Activated CD4-positive, alpha-beta T cell treated with anti-CD3 and anti-CD28 coated beads, Interleukin-2, amount 50 U/mL, for 1 hour (primary cell): ENCODE results near the gene PXN.
"Not testable (repeated sequence)": the region's sequence is repeated elsewhere in the genome, so short reads cannot be mapped to it uniquely, and the experiment has no call there.

Experiments
- DNase-seq: peaks from one replicate; pipeline ENCODE4 v3.0.0-alpha.2; 2020

PXN gene

GRCh38 chr12:120224304-120225199 lies 41.0 kb downstream of the PXN start:
- DNase-seq = no peak

GRCh38 chr12:120223458-120224303 lies 41.8 kb downstream of the PXN start:
- DNase-seq = no peak

GRCh38 chr12:120222288-120222832 lies 43.2 kb downstream of the PXN start:
- no peak for DNase-seq

GRCh38 chr12:120221576-120221900 lies 44.0 kb downstream of the PXN start:
- no peak for DNase-seq

GRCh38 chr12:120220838-120221575 lies 44.5 kb downstream of the PXN start:
- no peak for DNase-seq

- no peak for DNase-seq
Observed at GRCh38 chr12:120218680-120219606, 46.6 kb downstream of the PXN start.

- DNase-seq = no peak
Observed at GRCh38 chr12:120216742-120217605, 48.6 kb downstream of the PXN start.

GRCh38 chr12:120215766-120216735 lies 49.5 kb downstream of the PXN start:
- no peak for DNase-seq

GRCh38 chr12:120215357-120215735 lies 50.2 kb downstream of the PXN start:
- DNase-seq = no peak

GRCh38 chr12:120214626-120215356 lies 50.7 kb downstream of the PXN start:
- DNase-seq = no peak

GRCh38 chr12:120213758-120214157 lies 51.8 kb downstream of the PXN start:
- no peak for DNase-seq

GRCh38 chr12:120213182-120213581 lies 52.3 kb downstream of the PXN start:
- not testable (repeated sequence) for DNase-seq

- no peak for DNase-seq
Observed at GRCh38 chr12:120212301-120212700, 53.2 kb downstream of the PXN start.

GRCh38 chr12:120211904-120212283 lies 53.6 kb downstream of the PXN start:
- DNase-seq = no peak

- no peak for DNase-seq
Observed at GRCh38 chr12:120211243-120211903, 54.2 kb downstream of the PXN start.

- no peak for DNase-seq
Observed at GRCh38 chr12:120209851-120210250, 55.7 kb downstream of the PXN start.

- DNase-seq = no peak
Observed at GRCh38 chr12:120207227-120207626, 58.3 kb downstream of the PXN start.

GRCh38 chr12:120206781-120207180 lies 58.7 kb downstream of the PXN start:
- not testable (repeated sequence) for DNase-seq
